ENCODE data around the gene FMN1.

Gene FMN1

DNA sequence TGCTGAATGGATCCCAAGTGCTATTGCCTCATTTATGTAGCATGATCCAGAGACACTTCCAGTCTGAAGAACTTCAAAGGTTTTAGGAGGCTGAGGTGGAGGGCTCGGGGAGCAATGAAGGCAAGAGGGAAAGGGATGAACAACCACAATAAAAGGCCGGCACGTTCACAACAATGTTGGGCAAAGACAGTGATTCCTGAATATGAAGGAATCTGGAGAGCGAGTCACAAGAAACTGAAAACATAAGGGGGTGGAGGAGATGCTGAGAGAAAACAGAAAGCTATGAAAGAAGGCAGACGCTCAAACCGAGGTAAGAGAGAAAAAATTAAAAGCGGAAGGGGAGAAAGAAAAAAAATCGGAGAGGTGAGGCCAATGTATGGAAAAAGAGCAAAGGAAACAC lies 356.6 kb downstream of the FMN1 start:
- no peak for DNase-seq (ENCODE audit: low read depth)
- in situ Hi-C loops (cut with HindIII; ENCODE audit: low sequenced_read_pairs), result loop anchor here (25.0 kb wide), 1 partner anchor 299 kb away; no protein-coding TSS in a partner anchor
- TF ChIP-seq, protein P1, sequence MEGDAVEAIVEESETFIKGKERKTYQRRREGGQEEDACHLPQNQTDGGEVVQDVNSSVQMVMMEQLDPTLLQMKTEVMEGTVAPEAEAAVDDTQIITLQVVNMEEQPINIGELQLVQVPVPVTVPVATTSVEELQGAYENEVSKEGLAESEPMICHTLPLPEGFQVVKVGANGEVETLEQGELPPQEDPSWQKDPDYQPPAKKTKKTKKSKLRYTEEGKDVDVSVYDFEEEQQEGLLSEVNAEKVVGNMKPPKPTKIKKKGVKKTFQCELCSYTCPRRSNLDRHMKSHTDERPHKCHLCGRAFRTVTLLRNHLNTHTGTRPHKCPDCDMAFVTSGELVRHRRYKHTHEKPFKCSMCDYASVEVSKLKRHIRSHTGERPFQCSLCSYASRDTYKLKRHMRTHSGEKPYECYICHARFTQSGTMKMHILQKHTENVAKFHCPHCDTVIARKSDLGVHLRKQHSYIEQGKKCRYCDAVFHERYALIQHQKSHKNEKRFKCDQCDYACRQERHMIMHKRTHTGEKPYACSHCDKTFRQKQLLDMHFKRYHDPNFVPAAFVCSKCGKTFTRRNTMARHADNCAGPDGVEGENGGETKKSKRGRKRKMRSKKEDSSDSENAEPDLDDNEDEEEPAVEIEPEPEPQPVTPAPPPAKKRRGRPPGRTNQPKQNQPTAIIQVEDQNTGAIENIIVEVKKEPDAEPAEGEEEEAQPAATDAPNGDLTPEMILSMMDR (IDR thresholded peaks at IDR 0.05; ENCODE audit: low read depth, low read length, missing control alignments), result no peak
- H3K4me3 ChIP-seq (ENCODE audit: low read depth, low read length), result no peak overlapping the region

DNA sequence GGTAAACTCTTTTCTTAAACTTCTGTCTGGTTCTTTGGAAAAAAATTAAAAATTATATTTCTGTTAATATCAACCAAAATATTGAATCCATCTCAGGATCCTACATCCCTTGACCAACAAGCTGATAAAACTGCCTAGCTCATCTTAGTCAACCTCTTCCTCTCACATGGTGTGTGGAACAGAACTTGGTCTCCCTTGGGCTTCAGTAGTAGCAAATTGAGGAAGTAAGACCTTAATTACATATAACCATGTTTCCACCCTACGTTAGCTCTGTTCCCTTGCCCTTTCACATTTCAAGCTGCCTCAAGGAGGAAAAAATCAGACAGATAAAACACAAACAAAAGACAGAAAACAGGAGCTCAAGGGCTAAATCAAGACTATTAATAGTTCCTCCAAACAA lies 360.4 kb downstream of the FMN1 start:
- H3K4me3 ChIP-seq (ENCODE audit: low read depth, low read length), result no peak overlapping the region
- TF ChIP-seq, protein P1 (IDR thresholded peaks at IDR 0.05; ENCODE audit: low read depth, low read length, missing control alignments), result no peak
- in situ Hi-C loops (cut with HindIII; ENCODE audit: low sequenced_read_pairs), result loop anchor here (25.0 kb wide), 1 partner anchor 303 kb away; no protein-coding TSS in a partner anchor
- DNase-seq (ENCODE audit: low read depth), result no peak

DNA sequence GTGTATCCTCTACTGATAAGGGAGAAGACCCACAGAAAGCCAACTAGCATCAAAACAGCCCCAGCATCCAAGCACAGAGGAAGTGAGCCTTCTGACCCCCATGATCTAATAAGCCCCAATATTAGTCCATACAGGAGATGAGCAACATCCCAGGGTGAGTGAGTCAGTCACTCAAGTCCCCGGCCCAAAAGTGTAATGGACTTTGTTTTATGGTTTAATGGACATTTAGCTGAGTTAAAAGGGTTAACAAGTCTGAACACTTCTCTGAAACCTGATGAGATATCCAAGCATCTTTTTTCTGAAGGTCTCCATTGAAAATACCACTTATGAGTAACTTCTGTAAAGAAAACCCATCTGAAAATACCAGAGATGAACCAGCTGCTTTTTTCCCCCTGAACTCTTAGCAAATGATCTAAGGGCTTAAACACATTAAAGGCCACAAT lies 361.1 kb downstream of the FMN1 start:
- in situ Hi-C loops (cut with HindIII; ENCODE audit: low sequenced_read_pairs), result loop anchor here (25.0 kb wide), 1 partner anchor 304 kb away; no protein-coding TSS in a partner anchor
- TF ChIP-seq, protein P1 (IDR thresholded peaks at IDR 0.05; ENCODE audit: low read depth, low read length, missing control alignments), result no peak
- DNase-seq (ENCODE audit: low read depth), result no peak
- H3K4me3 ChIP-seq (ENCODE audit: low read depth, low read length), result no peak overlapping the region

DNA sequence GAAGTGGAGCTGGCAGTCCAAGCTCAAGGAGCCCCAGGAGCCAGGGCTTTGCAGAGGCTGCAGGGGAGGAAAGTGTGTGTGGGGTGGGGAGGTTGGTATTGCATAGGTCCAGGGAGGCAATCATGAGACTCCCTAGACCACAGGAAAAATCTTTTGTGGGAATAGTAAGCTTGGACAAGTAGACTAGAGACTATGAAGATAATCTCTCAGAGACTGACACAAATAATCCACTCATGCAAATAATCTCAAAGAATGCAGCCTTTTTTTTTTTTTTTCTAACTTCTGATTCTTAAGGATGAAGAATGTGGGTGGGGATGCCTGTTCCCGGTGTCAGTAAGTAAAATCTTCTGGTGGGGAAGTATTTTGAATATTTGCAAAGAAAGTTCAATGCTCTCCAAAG lies 363.0 kb downstream of the FMN1 start:
- H3K4me3 ChIP-seq (ENCODE audit: low read depth, low read length), result no peak overlapping the region
- TF ChIP-seq, protein P1 (IDR thresholded peaks at IDR 0.05; ENCODE audit: low read depth, low read length, missing control alignments), result no peak
- DNase-seq (ENCODE audit: low read depth), result no peak
- in situ Hi-C loops (cut with HindIII; ENCODE audit: low sequenced_read_pairs), result loop anchor here (25.0 kb wide), 1 partner anchor 306 kb away; no protein-coding TSS in a partner anchor

DNA sequence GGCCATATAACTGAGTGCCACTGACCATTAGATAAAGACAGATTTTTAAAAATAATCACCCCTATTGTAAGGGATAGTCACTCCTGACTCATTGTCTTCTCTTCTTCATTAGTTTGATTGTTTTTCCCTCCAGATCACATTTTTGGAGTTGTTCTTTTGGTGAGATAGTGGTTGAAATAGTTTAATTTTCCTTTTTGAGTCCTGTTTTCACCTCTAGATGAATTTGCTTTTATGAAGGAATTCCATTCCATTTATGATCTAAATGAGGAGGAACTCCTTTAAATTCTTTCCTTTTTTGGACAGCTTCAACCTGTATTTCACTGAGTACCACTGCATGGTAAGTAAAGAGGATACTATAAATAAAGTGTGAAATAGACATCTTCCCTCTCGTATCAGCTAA lies 364.3 kb downstream of the FMN1 start:
- TF ChIP-seq, protein P1 (IDR thresholded peaks at IDR 0.05; ENCODE audit: low read depth, low read length, missing control alignments), result no peak
- in situ Hi-C loops (cut with HindIII; ENCODE audit: low sequenced_read_pairs), result loop anchor here (25.0 kb wide), 1 partner anchor 307 kb away; no protein-coding TSS in a partner anchor
- DNase-seq (ENCODE audit: low read depth), result no peak
- H3K4me3 ChIP-seq (ENCODE audit: low read depth, low read length), result no peak overlapping the region

DNA sequence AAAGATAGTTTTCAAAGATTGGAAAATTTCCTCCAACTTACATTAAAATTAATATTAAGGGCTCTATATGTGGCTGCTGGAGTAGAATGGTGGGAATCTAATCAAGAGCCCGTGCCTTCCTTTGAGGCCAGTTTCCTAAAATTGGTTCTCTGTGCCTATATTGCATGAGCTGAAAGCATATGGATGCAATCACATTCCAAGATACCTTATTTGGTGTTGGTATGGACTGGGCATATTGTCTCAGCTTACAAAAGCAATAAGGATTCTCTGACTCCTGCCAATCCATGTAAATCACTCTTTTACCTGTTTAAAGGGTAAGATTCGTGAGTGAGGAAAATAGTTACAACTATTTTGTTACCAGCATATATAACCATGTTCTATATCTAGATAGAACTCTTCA lies 365.1 kb downstream of the FMN1 start:
- in situ Hi-C loops (cut with HindIII; ENCODE audit: low sequenced_read_pairs), result loop anchor here (25.0 kb wide), 1 partner anchor 308 kb away; no protein-coding TSS in a partner anchor
- DNase-seq (ENCODE audit: low read depth), result no peak
- H3K4me3 ChIP-seq (ENCODE audit: low read depth, low read length), result no peak overlapping the region
- TF ChIP-seq, protein P1 (IDR thresholded peaks at IDR 0.05; ENCODE audit: low read depth, low read length, missing control alignments), result no peak

Data from astrocyte of the cerebellum (primary cell).